ENCODE results near the gene TMEM150A. TPM values are rescaled to one million over a fixed set of nuclear protein-coding genes. Genes with fewer than 3 reads are reported as not detected.

Gene TMEM150A
- total RNA-seq, 1 experiment from 2014 or later, result 19.3 TPM

GRCh38 chr2:85596026-85596333 is 6.5 kb downstream of the TMEM150A start:
- no peak overlapping the region for H3K14ac ChIP-seq (ENCODE audit: insufficient read depth, low read length)
- peak overlapping the region; percentile 81 for H3K4me2 ChIP-seq (ENCODE audit: insufficient read depth, insufficient read length, low read length)
- DNase-seq, result no peak
- no peak overlapping the region for H2AK5ac ChIP-seq (ENCODE audit: insufficient read length, low read length)
- H3K9ac ChIP-seq (ENCODE audit: extremely low read depth, insufficient read length, low read length), result peak overlapping the region; percentile 75
- Mint-ChIP-seq H3K9me3 (no peaks in the 10 kb centered on the region), H3K36me3 (ENCODE audit: insufficient read depth in 1 of 3, low read depth in 3 of 3) (peaks cover 0 to 24% (median 21%) of the 10 kb centered on the region in 3 experiments; a peak in 5 of 7 replicates), H3K4me3 (peak overlapping the region; percentile 99), H3K27ac (peak overlapping the region; percentile 67 to 99 (median 97); a peak in 6 of 7 replicates), H3K4me1 (peaks cover 17 to 18% of the 10 kb centered on the region in 2 experiments), H3K27me3 (ENCODE audit: low read depth) (peaks cover 6% of the 10 kb centered on the region)
- H2BK5ac ChIP-seq (ENCODE audit: insufficient read length, low read length), result no peak overlapping the region
- H2BK20ac ChIP-seq (ENCODE audit: low read depth, low read length, poor library complexity, severe bottlenecking), result no peak overlapping the region
- H3K9me3 ChIP-seq (ENCODE audit: control insufficient read depth, low read depth, low read length), result no peaks in the 10 kb centered on the region
- no peaks in the 10 kb centered on the region for H3K27me3 ChIP-seq (ENCODE audit: insufficient read depth, low read length)
- H2BK15ac ChIP-seq (ENCODE audit: low read depth, low read length), result no peak overlapping the region
- TF ChIP-seq, protein P1, sequence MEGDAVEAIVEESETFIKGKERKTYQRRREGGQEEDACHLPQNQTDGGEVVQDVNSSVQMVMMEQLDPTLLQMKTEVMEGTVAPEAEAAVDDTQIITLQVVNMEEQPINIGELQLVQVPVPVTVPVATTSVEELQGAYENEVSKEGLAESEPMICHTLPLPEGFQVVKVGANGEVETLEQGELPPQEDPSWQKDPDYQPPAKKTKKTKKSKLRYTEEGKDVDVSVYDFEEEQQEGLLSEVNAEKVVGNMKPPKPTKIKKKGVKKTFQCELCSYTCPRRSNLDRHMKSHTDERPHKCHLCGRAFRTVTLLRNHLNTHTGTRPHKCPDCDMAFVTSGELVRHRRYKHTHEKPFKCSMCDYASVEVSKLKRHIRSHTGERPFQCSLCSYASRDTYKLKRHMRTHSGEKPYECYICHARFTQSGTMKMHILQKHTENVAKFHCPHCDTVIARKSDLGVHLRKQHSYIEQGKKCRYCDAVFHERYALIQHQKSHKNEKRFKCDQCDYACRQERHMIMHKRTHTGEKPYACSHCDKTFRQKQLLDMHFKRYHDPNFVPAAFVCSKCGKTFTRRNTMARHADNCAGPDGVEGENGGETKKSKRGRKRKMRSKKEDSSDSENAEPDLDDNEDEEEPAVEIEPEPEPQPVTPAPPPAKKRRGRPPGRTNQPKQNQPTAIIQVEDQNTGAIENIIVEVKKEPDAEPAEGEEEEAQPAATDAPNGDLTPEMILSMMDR (conservative IDR thresholded peaks at IDR 0.05), result no peak
- H4K8ac ChIP-seq (replicated peaks; ENCODE audit: insufficient read length, low read depth, low read length), result no peak overlapping the region
- no peak overlapping the region for H4K91ac ChIP-seq (ENCODE audit: insufficient read length, low read depth, low read length)
- no peak overlapping the region for H2BK12ac ChIP-seq (ENCODE audit: insufficient read length, low read depth, low read length)
- H3K79me2 ChIP-seq (ENCODE audit: insufficient read depth, low read length), result no peaks in the 10 kb centered on the region
- H3K79me1 ChIP-seq (ENCODE audit: insufficient read depth, low read depth, low read length, poor library complexity, severe bottlenecking), result no peaks in the 10 kb centered on the region
- no peak overlapping the region for H2AFZ ChIP-seq (ENCODE audit: low read length)
- no peak overlapping the region for H3K18ac ChIP-seq (ENCODE audit: insufficient read length, low read depth, low read length)
- H4K5ac ChIP-seq (ENCODE audit: insufficient read length, low read depth, low read length), result no peak overlapping the region
- H3K27ac ChIP-seq (ENCODE audit: insufficient read length, low read depth, low read length), result no peak overlapping the region
- H3K23me2 ChIP-seq (ENCODE audit: insufficient read length, low read depth, low read length, poor library complexity, severe bottlenecking), result peaks cover 9% of the 10 kb centered on the region
- H4K20me1 ChIP-seq (ENCODE audit: control insufficient read depth, insufficient read depth, insufficient read length), result no peaks in the 10 kb centered on the region
- H3K56ac ChIP-seq (ENCODE audit: insufficient read length, low read depth, low read length), result no peak overlapping the region
- no peaks in the 10 kb centered on the region for H3K4me1 ChIP-seq (ENCODE audit: insufficient read depth, low read length)
- no peak overlapping the region for H3T11ph ChIP-seq (ENCODE audit: low read length)
- no peak overlapping the region for H2BK120ac ChIP-seq (ENCODE audit: low read depth, low read length, poor library complexity, severe bottlenecking)
- no peak overlapping the region for H3K23ac ChIP-seq (ENCODE audit: insufficient read length, low read depth, low read length)
- H3K4ac ChIP-seq (ENCODE audit: low read depth, low read length), result no peak overlapping the region
- WGBS (ENCODE audit: extremely low coverage, insufficient read length, low lambda C conversion rate), result no CpG with 5 or more reads among the region's 10 CpGs

Measured in H9 (cell line).